Forelimb muscle (tissue), 1 donor: Measurements from ENCODE around the gene COL23A1. TPM values are rescaled to one million over a fixed set of nuclear protein-coding genes. Genes with fewer than 3 reads are reported as not detected.

Source experiments
- DNase-seq: peaks from one replicate; pipeline ENCODE4 v3.0.0-alpha.2; 2013; ENCODE audit warnings: low read depth
- polyA plus RNA-seq: library from polyadenylated mRNA; unstranded; fragments of 120-200 nt; gene quantifications from one replicate; pipeline ENCODE4 v1.2.1, GENCODE V29; 2013; ENCODE audit not compliant: insufficient read length

Gene COL23A1
- polyA plus RNA-seq, 1 donor = 10.1 TPM

GRCh38 chr5:178212241-178213002 is 377.8 kb downstream of the COL23A1 start:
- DNase-seq = no peak

GRCh38 chr5:178211095-178212048 is 378.8 kb downstream of the COL23A1 start:
- no peak for DNase-seq

GRCh38 chr5:178210686-178211085 is 379.5 kb downstream of the COL23A1 start:
- DNase-seq = no peak

DNA sequence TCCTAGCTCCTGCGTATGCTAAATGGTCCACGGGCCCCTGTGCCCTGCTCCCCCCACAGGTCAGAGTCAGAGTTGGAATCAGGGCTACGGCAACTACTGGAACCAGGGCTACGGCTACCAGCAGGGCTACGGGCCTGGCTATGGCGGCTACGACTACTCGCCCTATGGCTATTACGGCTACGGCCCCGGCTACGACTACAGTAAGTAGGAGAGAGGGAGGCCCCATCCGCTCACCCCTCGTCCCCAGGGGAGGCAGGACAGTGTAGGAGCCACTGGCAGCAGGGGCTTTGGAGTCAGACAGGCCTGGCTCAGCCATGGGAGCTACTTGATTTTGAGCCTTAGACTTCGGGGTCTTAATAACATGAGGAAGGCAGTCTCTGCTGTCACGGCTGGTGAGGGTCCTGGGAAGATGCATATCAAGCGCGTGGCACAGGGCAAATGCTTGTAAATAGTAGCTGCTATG is 380.1 kb downstream of the COL23A1 start:
- DNase-seq = no peak

DNA sequence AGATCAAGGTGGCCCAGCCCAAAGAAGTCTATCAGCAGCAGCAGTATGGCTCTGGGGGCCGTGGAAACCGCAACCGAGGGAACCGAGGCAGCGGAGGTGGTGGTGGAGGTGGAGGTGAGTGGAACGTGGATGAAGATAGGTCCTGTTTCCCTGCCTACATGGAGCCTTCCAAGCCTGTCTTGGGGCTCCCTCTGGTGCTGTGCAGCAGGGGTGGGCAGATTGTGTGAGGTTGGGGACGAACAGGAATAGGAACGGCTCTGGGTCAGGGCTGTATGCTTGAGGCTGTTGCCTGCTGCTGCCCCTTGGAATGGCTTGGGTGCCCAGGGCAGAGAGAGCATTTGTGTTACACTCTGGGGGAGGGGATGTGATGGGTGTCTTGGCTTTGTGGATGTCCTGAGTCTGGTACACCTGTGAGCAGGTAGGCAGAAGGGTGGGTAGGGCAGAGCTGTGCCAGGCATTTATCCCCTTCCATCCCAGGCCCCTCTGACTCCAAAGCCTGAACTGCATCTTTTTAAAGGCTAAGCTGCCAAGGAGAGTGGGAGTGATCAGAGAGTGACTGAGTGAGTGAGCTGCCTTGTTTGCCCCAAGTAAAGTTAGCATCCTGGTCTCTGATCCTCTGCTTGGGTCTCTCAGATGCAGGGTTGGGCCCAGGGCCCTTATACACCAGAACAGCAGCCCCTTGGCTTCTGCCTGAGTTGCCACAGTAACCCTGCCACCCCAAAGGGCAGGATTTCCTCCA is 380.7 kb downstream of the COL23A1 start:
- no peak for DNase-seq

DNA sequence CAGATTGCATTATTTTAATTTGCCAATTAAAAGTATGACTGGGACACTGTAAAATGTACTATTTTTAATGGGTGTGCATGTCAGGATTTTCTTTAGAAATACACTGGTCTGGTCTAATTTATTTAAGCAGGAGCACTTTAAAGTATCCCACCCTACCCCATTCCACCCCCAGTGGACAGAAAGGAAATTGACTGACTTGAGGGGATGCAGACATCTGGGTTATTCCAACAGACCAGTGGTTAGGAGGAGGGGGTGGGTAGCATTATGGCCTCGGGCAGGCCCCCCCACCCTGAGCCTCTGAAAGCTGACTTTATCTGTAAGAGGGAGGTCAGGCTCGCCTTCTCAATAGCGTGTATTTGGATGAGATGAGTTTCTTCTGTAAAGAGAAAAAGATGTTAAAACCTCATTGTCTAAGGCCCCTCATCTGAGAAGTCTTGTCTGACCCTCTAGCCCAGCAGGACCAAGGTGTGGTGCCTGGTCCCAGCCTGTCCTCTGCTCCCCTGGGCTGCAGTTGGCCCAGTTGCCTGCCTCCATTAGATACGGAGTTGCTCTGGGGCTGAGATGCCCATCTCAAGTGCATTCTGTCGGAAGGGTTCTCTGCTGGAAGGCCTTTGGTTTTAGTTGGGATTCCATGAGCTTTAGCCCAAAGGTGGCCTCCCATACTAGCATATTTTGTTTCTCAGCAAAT is 381.5 kb downstream of the COL23A1 start:
- no peak for DNase-seq

DNA sequence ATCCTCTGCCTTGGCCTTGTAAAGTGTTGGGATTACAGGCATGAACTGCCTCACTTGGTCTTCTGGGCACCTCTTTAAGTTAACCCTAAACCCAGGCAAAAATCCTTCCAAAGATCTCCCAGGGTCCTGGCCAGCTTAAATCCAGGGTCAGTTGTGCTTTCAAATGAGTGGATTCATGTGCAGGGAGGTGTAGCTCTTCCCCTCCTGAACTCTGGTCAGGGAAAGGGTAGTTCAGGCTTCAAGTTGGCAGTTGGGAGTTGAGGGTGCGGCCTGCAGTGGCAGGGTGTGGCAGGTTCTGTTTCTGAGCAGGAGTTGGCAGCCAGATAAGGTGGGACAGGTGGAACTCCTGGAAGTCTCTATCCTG is 382.3 kb downstream of the COL23A1 start:
- DNase-seq = no peak

DNA sequence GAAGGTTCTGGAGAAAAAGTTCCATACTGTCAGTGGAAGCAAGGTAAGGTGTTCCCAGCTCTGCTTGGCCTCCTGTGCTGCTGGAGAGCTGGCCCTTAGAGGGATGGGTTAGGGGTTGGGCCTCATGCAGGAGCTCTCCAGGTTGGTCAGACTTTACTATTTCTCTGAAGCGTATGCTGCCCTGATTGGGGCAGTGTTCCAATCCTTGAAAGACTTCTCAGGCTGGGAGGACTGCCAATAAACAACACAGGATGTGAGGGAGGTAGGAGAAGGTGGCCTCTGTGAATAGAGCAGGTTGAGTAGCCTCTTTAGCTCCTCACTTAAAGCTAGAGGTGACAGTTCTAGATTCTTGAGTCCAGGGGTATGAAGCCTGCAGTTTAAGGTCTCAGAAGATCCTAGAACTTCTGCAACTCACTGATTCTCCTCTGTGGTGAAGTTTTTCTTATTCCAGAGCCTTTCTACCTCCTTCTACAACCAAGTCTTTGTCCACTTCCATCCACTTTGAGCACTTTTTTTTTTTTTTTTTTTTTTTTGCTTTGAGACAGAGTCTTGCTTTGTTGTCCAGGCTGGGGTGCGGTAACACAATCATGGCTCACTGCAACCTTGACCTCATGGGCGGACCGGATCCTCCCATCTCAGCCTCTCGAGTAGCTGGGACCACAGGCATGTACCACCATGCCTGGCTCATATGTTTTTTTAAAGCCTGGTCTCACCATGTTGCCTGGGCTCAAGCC is 382.8 kb downstream of the COL23A1 start:
- no peak for DNase-seq

DNA sequence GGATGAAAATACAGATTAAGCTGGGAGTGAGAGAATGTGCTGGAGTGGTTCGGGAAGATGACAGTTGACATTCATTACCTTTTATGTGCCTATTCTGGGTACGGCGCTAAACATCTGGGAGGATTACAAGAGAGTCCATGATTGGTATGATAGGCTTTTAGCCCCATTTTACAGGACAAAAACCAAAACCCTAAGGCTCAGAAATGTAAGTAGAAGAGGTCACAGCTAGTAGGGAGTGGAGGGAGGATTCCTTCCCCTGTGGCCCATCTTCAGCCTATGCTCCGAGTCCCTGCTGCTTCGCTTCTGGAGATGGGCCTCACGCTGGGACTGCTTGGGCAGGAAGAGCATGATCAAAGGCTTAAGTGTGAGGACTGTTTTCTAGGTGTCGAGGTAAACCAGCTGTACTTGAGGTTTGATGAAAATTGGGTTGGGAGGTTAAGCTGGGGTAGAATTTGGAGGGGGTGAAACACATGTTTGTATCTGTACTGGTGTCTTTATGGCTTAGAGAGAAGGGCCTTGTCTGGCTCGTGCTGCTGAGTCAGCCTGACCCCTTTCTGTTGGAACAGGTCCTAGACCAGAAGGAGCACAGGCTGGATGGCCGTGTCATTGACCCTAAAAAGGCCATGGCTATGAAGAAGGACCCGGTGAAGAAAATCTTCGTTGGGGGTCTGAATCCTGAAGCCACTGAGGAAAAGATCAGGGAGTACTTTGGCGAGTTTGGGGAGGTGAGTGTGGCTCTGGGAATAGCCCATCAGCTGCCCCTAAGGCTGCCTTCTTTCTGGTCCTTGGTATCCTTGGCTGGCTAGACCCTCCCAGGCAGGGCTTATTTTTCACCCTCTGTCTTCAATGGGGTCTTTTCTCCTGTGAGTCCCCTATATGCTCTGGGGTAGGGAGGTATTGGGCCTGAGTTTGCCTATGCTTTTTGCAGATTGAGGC is 383.8 kb downstream of the COL23A1 start:
- no peak for DNase-seq

- no peak for DNase-seq
These were observed 384.5 kb downstream of the COL23A1 start for GRCh38 chr5:178205749-178206047.

DNA sequence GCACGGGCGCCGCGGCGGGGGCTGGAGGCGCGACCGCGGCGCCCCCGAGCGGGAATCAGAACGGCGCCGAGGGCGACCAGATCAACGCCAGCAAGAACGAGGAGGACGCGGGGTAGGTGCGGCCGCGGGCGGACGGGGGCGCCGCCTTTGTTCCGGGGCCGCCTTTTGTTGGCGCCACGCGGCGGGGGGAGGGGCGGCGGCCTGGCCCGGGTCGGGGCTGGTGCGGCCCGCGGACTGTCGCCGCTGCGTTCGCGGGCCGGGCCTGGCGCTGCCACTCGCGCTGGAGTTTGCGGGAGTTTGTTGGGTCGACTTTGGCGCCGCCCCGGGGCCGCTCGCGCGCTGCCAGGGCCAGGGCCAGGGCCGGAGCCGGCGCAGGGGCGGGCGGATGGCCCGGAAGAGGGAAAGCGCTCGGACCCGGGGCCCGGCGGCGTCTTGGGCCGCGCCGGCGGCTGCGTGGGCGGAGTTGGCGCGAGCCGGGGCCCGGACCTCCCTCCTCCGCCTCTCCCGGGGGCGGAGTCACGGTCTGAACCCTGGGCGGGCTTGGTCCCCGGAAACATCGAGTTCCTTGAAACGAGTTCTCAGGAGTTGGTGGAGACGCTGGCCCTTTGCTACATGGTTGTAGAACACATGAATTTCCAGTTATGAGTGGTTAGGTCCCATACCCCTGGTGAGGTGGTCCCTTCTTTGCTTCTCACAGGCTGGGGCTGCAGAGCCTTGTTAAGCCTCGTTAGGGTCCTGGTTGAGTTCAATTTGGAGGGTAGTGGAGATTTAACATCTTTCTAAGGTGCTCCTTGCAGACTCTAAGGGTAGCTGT is 385.1 kb downstream of the COL23A1 start:
- DNase-seq = peak; percentile 22

- DNase-seq = peak; percentile 92
These were observed 385.8 kb downstream of the COL23A1 start, which contains the start of gene HNRNPAB for GRCh38 chr5:178204182-178204934. Gene HNRNPAB, plus strand, starts transcription at chr5:178204533. Its CDS starts 305 bp downstream, at chr5:178204838.

GRCh38 chr5:178203670-178204181 is 386.5 kb downstream of the COL23A1 start:
- no peak for DNase-seq

DNA sequence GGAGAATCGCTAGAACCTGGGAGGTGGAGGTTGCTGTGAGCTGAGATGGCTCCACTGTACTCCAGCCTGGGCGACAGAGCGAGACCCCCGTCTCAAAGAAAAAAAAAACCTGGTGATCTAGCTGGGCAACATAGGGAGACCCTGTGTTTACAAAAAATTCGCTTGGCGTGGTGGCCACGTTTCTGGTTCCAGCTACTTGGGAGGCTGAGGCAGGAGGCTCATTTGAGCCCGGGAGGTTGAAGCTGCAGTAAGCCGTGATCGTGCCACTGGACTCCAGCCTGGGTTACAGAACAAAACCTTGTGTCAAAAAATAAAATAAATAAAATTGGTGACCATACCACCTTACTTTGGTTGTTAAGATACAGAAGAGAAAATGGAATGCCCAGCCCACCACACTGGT is 387.7 kb downstream of the COL23A1 start:
- DNase-seq = no peak

- DNase-seq = no peak
These were observed 388.3 kb downstream of the COL23A1 start for GRCh38 chr5:178201927-178202235.

- no peak for DNase-seq
These were observed 388.8 kb downstream of the COL23A1 start for GRCh38 chr5:178201221-178201926.
